Measurements from ENCODE around the gene KPTN. TPM values are rescaled to one million over a fixed set of nuclear protein-coding genes. Genes with fewer than 3 reads are reported as not detected.
A peak's percentile ranks its signal among the peaks of the same experiment; 100 is the strongest.

KPTN gene
- total and polyA plus RNA-seq, 2 of the 13 experiments (the other 11 are each of a cell fraction or from before 2014, with no cell fraction given): 9.1 to 13.3 TPM

- TF ChIP-seq ZNF576 (CRISPR knock-in tag; IDR thresholded peaks at IDR 0.05) (no peak), ZNF33B (CRISPR knock-in tag; IDR thresholded peaks at IDR 0.05) (no peak), ZSCAN30 (CRISPR knock-in tag; IDR thresholded peaks at IDR 0.05) (no peak), DNMT3B (CRISPR knock-in tag; conservative IDR thresholded peaks at IDR 0.05) (no peak), HNRNPK (IDR thresholded peaks at IDR 0.05; ENCODE audit: low read depth, low read length, poor library complexity, severe bottlenecking) (peak; percentile 45), TEAD3 (CRISPR knock-in tag; optimal IDR thresholded peaks at IDR 0.05; ENCODE audit: borderline replicate concordance) (peak; percentile 74), ZNF451 (CRISPR knock-in tag; IDR thresholded peaks at IDR 0.05) (no peak), CREBL2 (CRISPR knock-in tag; IDR thresholded peaks at IDR 0.05; ENCODE audit: borderline replicate concordance) (no peak; the same call in 1 of the 2 replicates), HMGA1 (CRISPR knock-in tag; conservative IDR thresholded peaks at IDR 0.05) (no peak), NCOR1 (IDR thresholded peaks at IDR 0.05; ENCODE audit: borderline replicate concordance, low read length) (peak; percentile 45; the same call in 1 of the 2 replicates), GATAD2A (CRISPR knock-in tag; IDR thresholded peaks at IDR 0.05) (peak; percentile 57), PCBP1 (IDR thresholded peaks at IDR 0.05; ENCODE audit: borderline replicate concordance, low read depth, low read length) (peak; percentile 55; the same call in 1 of the 2 replicates), PPARG (CRISPR knock-in tag; conservative IDR thresholded peaks at IDR 0.05) (no peak; the same call in 1 of the 2 replicates), ZNF709 (CRISPR knock-in tag; IDR thresholded peaks at IDR 0.05) (peak; percentile 47; the same call in 1 of the 2 replicates), FOXO4 (CRISPR knock-in tag; conservative IDR thresholded peaks at IDR 0.05) (no peak), TAF15 (IDR thresholded peaks at IDR 0.05; ENCODE audit: low read depth, low read length, poor library complexity, severe bottlenecking) (no peak), GZF1 (CRISPR knock-in tag; IDR thresholded peaks at IDR 0.05) (no peak), MIXL1 (CRISPR knock-in tag; IDR thresholded peaks at IDR 0.05) (peak; percentile 27; the same call in 1 of the 2 replicates), TARDBP (CRISPR knock-in tag; IDR thresholded peaks at IDR 0.05) (peak; percentile 71), ZNF251 (CRISPR knock-in tag; IDR thresholded peaks at IDR 0.05) (no peak), ZSCAN12 (CRISPR knock-in tag; IDR thresholded peaks at IDR 0.05) (no peak), ADNP (CRISPR knock-in tag; IDR thresholded peaks at IDR 0.05) (no peak), ZNF263 (CRISPR knock-in tag; IDR thresholded peaks at IDR 0.05) (peak; percentile 37; the same call in 1 of the 2 replicates), AKNA (CRISPR knock-in tag; IDR thresholded peaks at IDR 0.05; ENCODE audit: borderline replicate concordance) (no peak), KAT8 (CRISPR knock-in tag; IDR thresholded peaks at IDR 0.05) (peak; percentile 98), ZNF333 (CRISPR knock-in tag; IDR thresholded peaks at IDR 0.05; ENCODE audit: borderline replicate concordance) (no peak)
Observed at GRCh38 chr19:47514869-47515588, 31.0 kb upstream of the KPTN start, which contains the start of gene NAPA (continued).
